Stimulated activated CD8-positive, alpha-beta memory T cell treated with anti-CD3 and anti-CD28 coated beads, Interleukin-12 subunit alpha, Interleukin-12 subunit beta, amount 100 ng/mL, for 24 hours (primary cell): ENCODE results near the gene VPS4B.
"Not testable (repeated sequence)": the region's sequence is repeated elsewhere in the genome, so short reads cannot be mapped to it uniquely, and the experiment has no call there.

Experiments used
- DNase-seq: peaks from one replicate; pipeline ENCODE4 v3.0.0-alpha.2; 2020; ENCODE audit errors: extremely low read depth

Gene VPS4B

DNA sequence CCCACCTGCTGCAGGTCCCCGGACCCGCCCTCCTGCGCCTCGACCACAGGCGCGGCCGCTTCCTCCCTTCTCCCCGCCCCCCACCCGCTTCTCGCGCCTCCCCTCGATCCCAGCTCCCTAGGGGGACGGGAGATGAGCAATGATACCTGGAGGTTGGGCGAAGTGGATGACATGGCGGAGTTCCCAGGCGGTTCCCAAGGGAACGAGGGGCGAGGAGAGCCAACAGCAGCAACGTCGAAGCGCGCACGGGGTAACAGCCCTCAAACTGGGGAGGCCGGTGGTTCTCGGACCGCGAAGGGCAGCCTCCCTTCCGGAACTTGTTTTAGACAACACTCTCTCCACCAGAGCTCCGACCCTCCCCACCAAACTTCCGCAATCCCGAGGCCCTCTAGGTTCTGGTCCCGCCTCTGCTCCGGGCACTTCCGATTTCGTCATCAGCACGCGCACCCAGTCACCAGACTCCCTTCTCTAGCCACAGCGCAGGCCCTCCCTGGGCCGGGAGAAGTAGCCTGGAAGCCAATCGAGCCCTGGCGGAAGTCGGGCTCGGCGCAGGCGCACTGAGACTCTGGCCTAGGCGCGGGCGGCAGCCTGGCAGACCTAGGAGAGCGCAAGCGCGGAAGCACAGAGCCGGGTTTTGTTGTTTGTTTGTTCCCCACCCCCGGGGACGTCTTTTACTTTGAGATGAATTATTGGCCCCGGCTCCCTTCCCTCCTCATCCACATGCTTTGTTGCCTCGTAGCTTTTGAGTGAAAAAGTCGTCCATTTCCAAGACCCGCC, at the start of gene VPS4B:
TSS of gene VPS4B (minus strand) at position 390 of the 777 bp plus-strand sequence. CDS start at position 173, 217 bp downstream.
- DNase-seq: peak; percentile 98

DNA sequence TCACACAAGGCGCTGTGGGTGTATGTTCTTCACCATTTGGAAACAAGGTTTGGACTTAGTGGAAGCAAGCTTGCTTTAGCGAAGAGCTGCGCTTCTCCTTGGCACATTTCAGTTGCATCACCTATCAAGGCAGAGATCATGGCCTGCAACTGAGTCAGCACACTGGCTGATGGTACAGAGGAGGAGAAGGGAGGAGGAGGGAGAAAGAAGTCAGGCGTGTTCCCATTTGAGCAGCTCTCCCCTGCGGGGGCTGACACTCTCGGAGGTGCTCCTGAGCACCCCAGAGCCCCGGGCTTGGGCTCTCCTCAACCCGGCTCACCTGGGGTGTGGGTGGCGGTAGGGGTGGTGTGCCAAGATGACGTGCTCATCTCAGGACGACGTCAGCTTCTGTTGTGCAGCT, 48.5 kb upstream of the VPS4B start:
- no peak for DNase-seq

- DNase-seq: no peak
These were observed 46.3 kb upstream of the VPS4B start for GRCh38 chr18:63468575-63468974.

DNA sequence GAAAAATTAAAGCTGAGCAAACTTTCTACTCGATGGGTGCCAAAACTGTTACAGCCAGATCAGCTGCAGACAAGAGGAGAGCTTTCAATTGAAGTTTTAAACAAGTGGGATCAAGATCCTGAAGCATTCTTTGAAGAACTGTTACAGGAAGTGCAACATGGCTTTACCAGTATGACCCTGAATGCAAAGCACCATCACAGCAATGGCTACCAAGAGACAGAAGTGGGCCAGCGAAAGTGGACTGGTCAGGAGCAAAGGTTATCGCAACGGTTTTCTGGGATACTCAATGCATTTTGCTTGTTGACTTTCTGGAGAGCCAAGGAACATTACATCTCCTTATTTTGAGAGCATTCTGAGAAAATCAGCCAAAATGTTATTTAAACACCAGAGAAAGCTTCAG, 45.4 kb upstream of the VPS4B start:
- DNase-seq: no peak

DNA sequence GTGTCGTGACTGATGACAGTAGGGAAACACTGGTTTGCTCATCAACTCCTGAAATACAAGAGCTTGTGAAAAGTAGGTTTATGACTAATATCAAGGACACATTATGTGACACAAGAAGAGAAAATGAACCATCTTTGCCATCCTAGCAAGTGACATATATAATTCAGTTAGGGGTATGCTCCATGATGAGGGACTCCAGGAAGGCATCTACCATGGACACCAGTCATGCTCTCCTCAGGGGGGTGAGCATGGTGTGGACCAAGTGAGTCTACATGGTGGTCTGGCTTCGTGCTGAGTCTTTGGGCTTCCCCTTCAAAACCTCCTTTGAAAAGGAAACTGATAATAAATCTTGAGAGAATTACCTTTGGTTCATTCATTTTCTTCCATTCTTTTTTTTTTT, 42.8 kb upstream of the VPS4B start:
- DNase-seq: no peak

GRCh38 chr18:63464434-63464833, 42.2 kb upstream of the VPS4B start:
- DNase-seq: no peak

- no peak for DNase-seq
These were observed 38.1 kb upstream of the VPS4B start for GRCh38 chr18:63460414-63460813.

DNA sequence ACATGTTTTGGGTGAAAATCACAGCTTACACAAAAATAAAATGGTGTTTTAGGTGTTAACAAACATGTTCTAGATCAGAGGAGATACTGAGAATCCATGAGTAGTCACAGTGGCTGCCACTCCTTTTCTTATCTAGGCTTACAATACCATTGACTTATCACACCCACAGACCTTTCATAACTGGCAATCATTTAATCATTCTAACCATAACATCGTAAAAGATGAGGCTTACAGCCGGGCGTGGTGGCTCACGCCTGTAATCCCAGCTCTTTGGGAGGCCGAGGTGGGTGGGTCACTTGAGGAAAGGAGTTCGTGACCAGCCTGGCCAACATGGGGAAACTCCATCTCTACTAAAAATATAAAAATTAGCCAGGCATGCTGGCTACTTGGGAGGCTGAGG, 35.7 kb upstream of the VPS4B start:
- DNase-seq: no peak

- DNase-seq: no peak
These were observed 32.2 kb upstream of the VPS4B start for GRCh38 chr18:63454497-63454896.

DNA sequence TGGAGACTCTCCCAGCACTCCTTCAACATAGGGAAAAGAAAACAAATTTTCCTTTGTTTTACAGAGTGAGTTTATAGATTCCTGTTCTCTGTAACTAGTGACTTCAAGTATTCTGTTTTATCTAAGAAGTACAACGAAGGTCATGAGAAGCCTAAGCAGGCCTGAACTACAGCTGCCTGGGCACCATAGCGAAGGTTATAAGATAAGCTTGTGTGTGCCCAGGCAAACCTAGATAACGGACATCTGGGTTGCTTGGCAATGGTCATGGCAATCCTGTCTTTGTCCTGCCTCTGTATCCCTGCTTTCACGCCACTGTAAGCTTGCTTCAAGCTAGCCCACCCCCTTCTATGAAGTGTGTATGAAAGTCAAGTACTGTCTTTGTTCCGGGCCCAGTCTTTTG, 30.5 kb upstream of the VPS4B start:
- DNase-seq: not testable (repeated sequence)

- no peak for DNase-seq
These were observed 29.8 kb upstream of the VPS4B start for GRCh38 chr18:63451799-63452660.

GRCh38 chr18:63449426-63449825, 27.1 kb upstream of the VPS4B start:
- DNase-seq: no peak

- DNase-seq: no peak
These were observed 24.8 kb upstream of the VPS4B start for GRCh38 chr18:63447066-63447465.

- DNase-seq: no peak
These were observed 24.0 kb upstream of the VPS4B start for GRCh38 chr18:63446266-63446665.

GRCh38 chr18:63445037-63445436, 22.8 kb upstream of the VPS4B start:
- no peak for DNase-seq

- no peak for DNase-seq
These were observed 22.3 kb upstream of the VPS4B start for GRCh38 chr18:63444580-63444979.

DNA sequence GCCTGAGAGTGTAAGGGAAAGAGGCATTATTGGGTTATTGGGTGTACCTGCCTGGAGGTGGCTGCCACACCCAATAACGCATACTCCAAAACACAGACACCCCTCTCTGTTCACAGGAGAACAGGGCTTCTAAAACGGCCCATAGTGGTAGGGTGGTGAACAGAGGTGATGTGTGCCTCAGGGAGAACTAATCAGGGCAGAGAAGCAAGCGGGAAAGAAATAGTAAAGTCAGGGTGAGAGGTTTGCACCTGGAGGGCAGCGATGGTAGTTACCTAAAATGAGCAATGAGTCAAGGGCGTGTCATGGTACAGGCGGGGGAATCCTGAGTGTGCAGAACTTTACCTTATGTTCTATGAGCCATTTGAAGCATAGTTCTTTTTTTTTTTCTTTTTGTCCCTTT, 21.6 kb upstream of the VPS4B start:
- DNase-seq: no peak

DNA sequence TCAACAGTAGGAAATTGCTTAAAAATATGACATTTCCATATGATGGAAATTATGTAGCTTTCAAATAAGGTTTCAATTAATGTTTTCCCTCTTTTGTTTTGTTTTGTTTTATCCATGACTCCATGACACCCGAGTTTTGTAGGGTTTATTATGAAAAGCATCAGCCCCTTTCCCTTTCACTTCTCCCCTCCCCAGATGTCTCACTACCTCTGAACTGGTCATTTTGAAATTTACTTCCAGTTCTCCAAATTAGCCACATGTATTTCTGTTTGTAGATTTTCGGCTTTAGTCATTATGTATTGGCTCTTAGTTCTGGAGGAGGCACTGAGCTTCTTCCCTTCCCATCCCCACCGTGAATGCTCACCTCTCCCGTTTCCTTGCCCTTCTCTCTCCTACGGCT, 18.6 kb upstream of the VPS4B start:
- no peak for DNase-seq

GRCh38 chr18:63440219-63440618, 17.9 kb upstream of the VPS4B start:
- DNase-seq: no peak

DNA sequence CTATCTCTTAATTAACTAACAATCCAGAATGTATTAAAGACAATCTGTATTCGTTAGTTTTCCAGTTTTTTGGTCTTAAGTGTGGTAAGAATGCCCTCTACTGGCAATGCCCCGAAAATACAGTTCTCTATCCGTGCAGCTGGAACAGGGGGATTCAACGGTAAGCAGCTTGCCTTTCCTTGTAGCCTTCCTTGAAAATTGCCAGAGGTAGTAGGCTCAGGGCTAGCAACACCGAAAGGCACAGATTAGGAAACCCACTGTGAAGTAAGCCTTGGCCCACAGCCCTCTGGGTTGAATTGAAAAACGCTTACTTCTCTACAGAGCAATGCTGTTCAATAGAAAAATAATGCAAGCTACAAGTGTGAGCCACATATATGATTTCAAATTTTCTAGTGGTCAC, 17.1 kb upstream of the VPS4B start:
- DNase-seq: no peak

- DNase-seq: no peak
These were observed 15.9 kb upstream of the VPS4B start for GRCh38 chr18:63438181-63438580.

DNA sequence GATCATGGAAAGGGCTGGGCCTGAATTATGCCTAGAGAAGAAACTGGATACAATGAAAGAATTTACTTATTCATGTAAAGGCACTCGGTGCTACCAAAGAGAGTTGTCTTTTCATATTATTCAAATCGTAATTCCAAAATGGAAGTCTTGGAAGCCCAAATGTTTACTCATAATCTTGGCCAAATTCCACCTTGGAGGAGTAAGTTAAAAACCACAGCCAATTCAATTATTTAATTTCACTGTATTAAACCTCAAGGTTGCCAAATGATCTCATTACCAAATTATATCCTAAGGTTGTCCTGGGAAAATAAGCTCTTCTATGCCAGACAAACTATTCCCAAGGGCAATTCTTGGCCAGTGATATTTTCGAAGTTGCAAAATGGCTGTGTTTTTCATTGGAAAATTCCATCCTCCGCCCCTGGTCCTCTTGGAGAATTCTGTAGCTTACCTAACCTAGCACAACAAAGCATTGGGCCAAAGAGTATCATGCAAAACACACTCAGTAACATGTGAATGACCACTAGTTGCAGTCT, 11.1 kb upstream of the VPS4B start:
- no peak for DNase-seq

DNA sequence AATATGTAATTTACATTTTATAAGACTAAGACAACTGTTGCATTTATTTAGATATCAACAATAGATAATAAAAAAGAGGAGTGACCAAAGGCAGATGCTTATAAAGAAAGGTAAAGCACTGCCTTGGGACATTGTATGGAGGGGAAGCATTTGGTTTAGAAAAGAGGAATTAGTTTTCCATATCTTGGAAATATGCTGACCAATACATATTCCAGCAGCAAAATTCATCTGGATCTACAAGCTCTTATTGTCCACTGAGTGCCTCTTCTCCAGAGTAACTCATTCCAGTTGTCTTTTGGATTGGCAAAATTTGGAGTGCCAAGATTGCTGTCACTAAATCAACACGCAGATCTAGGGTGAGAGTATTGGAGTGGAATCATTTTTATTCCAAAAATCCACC, 8.9 kb upstream of the VPS4B start:
- no peak for DNase-seq
